ENCODE results near the gene MAST4. TPM values are rescaled to one million over a fixed set of nuclear protein-coding genes. Genes with fewer than 3 reads are reported as not detected.

Gene MAST4
- total RNA-seq, 1 donor from 2014 or later, result 112 TPM

GRCh38 chr5:66850354-66851075 lies 254.3 kb downstream of the MAST4 start:
- peaks cover 21% of the 10 kb centered on the region for H3K36me3 Mint-ChIP-seq (ENCODE audit: low read depth, unreplicated experiment)
- H3K27me3 Mint-ChIP-seq (ENCODE audit: unreplicated experiment), result peaks cover 5% of the 10 kb centered on the region
- H3K4me3 Mint-ChIP-seq (ENCODE audit: unreplicated experiment), result peak overlapping the region; percentile 58
- peaks cover 80% of the 10 kb centered on the region for H3K4me1 Mint-ChIP-seq (ENCODE audit: unreplicated experiment)
- H3K9me3 Mint-ChIP-seq (ENCODE audit: unreplicated experiment), result no peaks in the 10 kb centered on the region
- H3K27ac Mint-ChIP-seq (ENCODE audit: unreplicated experiment), result peak overlapping the region; percentile 54
- TF ChIP-seq, protein P1, sequence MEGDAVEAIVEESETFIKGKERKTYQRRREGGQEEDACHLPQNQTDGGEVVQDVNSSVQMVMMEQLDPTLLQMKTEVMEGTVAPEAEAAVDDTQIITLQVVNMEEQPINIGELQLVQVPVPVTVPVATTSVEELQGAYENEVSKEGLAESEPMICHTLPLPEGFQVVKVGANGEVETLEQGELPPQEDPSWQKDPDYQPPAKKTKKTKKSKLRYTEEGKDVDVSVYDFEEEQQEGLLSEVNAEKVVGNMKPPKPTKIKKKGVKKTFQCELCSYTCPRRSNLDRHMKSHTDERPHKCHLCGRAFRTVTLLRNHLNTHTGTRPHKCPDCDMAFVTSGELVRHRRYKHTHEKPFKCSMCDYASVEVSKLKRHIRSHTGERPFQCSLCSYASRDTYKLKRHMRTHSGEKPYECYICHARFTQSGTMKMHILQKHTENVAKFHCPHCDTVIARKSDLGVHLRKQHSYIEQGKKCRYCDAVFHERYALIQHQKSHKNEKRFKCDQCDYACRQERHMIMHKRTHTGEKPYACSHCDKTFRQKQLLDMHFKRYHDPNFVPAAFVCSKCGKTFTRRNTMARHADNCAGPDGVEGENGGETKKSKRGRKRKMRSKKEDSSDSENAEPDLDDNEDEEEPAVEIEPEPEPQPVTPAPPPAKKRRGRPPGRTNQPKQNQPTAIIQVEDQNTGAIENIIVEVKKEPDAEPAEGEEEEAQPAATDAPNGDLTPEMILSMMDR (IDR thresholded peaks at IDR 0.05; ENCODE audit: unreplicated experiment), result no peak
- DNase-seq (ENCODE audit: low spot score), result no peak

DNA sequence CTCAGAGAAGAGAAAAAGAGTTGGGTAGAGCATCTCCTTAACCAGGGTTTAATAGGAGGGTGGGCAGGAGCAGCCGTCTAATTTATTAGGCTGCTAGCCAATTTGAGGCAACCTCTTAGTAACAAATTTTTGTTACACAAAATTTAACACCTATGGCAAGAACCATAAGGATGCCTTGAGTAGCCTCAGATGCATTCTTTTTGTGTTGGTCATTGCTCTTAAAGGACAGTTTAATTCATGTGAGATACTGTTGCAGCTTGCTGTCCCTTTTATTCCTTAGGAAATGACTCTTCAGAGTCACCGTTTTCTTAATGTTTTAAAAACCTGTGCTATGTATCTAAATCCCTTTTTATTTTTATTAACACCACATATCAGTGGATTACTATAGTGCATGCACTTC lies 255.1 kb downstream of the MAST4 start:
- H3K27me3 Mint-ChIP-seq (ENCODE audit: unreplicated experiment), result peaks cover 7% of the 10 kb centered on the region
- H3K4me3 Mint-ChIP-seq (ENCODE audit: unreplicated experiment), result no peak overlapping the region
- H3K36me3 Mint-ChIP-seq (ENCODE audit: low read depth, unreplicated experiment), result peaks cover 24% of the 10 kb centered on the region
- DNase-seq (ENCODE audit: low spot score), result no peak
- TF ChIP-seq, protein P1 (IDR thresholded peaks at IDR 0.05; ENCODE audit: unreplicated experiment), result no peak
- peaks cover 83% of the 10 kb centered on the region for H3K4me1 Mint-ChIP-seq (ENCODE audit: unreplicated experiment)
- peak overlapping the region; percentile 67 for H3K27ac Mint-ChIP-seq (ENCODE audit: unreplicated experiment)
- H3K9me3 Mint-ChIP-seq (ENCODE audit: unreplicated experiment), result no peaks in the 10 kb centered on the region

- peaks cover 7% of the 10 kb centered on the region for H3K27me3 Mint-ChIP-seq (ENCODE audit: unreplicated experiment)
- TF ChIP-seq, protein P1 (IDR thresholded peaks at IDR 0.05; ENCODE audit: unreplicated experiment), result no peak
Measured at GRCh38 chr5:66854416-66854815, 258.2 kb downstream of the MAST4 start.

DNA sequence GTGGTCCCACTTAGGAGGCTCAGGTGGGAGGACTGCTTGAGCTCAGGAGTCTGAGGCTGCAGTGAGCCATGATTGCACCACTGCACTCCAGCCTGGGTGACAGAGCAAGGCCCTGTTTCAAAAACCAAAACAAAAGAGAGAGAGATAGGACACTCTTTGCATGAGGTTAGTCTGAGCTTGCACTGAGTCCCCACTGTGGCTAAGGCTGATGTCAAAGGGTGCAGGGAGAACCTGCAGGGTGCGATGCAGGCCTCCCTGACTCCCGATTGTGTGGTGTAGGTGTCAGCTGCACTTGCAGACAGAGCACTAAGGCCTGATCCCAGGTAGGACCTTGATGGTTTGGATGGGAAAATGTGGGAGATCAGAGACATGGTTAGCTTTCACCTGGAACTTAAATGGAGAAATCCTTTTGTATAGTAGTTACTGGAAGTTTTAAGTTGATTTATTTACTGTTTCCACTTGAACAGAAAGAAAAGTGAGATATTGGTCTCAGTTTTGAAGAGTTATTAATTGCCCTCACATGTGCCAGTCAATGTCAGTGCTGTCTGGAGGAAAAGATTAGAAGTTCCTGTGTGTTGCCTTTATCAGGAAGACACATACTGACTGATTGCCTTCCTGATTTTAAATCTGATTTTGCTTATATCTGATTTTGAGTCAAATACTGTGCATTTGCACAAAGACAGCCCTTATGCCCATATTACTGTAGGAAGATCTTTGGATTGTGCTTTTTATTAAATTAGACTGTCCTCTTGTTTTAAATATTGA lies 260.0 kb downstream of the MAST4 start:
- no peak for DNase-seq (ENCODE audit: low spot score)
- peak overlapping the region; percentile 89 for H3K27ac Mint-ChIP-seq (ENCODE audit: unreplicated experiment)
- H3K4me3 Mint-ChIP-seq (ENCODE audit: unreplicated experiment), result no peak overlapping the region
- peaks cover 82% of the 10 kb centered on the region for H3K4me1 Mint-ChIP-seq (ENCODE audit: unreplicated experiment)
- TF ChIP-seq, protein P1 (IDR thresholded peaks at IDR 0.05; ENCODE audit: unreplicated experiment), result no peak
- H3K36me3 Mint-ChIP-seq (ENCODE audit: low read depth, unreplicated experiment), result peaks cover 19% of the 10 kb centered on the region
- H3K27me3 Mint-ChIP-seq (ENCODE audit: unreplicated experiment), result peaks cover 10% of the 10 kb centered on the region
- no peaks in the 10 kb centered on the region for H3K9me3 Mint-ChIP-seq (ENCODE audit: unreplicated experiment)

More at GRCh38 chr5:66854416-66854815, 258.2 kb downstream of the MAST4 start:
- no peaks in the 10 kb centered on the region for H3K9me3 Mint-ChIP-seq (ENCODE audit: unreplicated experiment)
- peak overlapping the region; percentile 34 for H3K4me3 Mint-ChIP-seq (ENCODE audit: unreplicated experiment)
- no peak for DNase-seq (ENCODE audit: low spot score)
- peaks cover 88% of the 10 kb centered on the region for H3K4me1 Mint-ChIP-seq (ENCODE audit: unreplicated experiment)
- peak overlapping the region; percentile 89 for H3K27ac Mint-ChIP-seq (ENCODE audit: unreplicated experiment)
- H3K36me3 Mint-ChIP-seq (ENCODE audit: low read depth, unreplicated experiment), result peaks cover 19% of the 10 kb centered on the region

GRCh38 chr5:66859526-66859925 lies 263.3 kb downstream of the MAST4 start:
- H3K4me3 Mint-ChIP-seq (ENCODE audit: unreplicated experiment), result peak overlapping the region; percentile 17
- peaks cover 19% of the 10 kb centered on the region for H3K36me3 Mint-ChIP-seq (ENCODE audit: low read depth, unreplicated experiment)
- H3K9me3 Mint-ChIP-seq (ENCODE audit: unreplicated experiment), result no peaks in the 10 kb centered on the region
- peaks cover 87% of the 10 kb centered on the region for H3K4me1 Mint-ChIP-seq (ENCODE audit: unreplicated experiment)
- TF ChIP-seq, protein P1 (IDR thresholded peaks at IDR 0.05; ENCODE audit: unreplicated experiment), result no peak
- no peak for DNase-seq (ENCODE audit: low spot score)
- H3K27me3 Mint-ChIP-seq (ENCODE audit: unreplicated experiment), result peaks cover 10% of the 10 kb centered on the region
- peak overlapping the region; percentile 89 for H3K27ac Mint-ChIP-seq (ENCODE audit: unreplicated experiment)

Measured in endothelial cell (in vitro differentiated cells).